Colonic mucosa (tissue), 4 donors: ENCODE results near the gene PCTP. TPM values are rescaled to one million over a fixed set of nuclear protein-coding genes. Genes with fewer than 3 reads are reported as not detected.

Experiments used
- DNase-seq: peaks from one replicate; pipeline ENCODE4 v3.0.0-alpha.2; 2020
- H3K27ac ChIP-seq: fragments of 200-600 bp; one replicate; pipeline ENCODE4 v1.8.0; 2021
- H3K27me3 ChIP-seq: fragments of 200-600 bp; one replicate; pipeline ENCODE4 v1.8.0; 2021
- H3K36me3 ChIP-seq: fragments of 200-600 bp; one replicate; pipeline ENCODE4 v1.8.0; 2021
- H3K4me1 ChIP-seq: fragments of 200-600 bp; one replicate; pipeline ENCODE4 v1.8.0; 2021; ENCODE audit warnings: mild to moderate bottlenecking
- H3K4me3 ChIP-seq: fragments of 200-600 bp; one replicate; pipeline ENCODE4 v1.8.0; 2021
- H3K9ac ChIP-seq, 2 donors: one replicate each; pipeline ENCODE4 v1.7.0; 2013; ENCODE audit warnings: control low read depth in 2 of 2, low read depth in 2 of 2, low read length in 2 of 2
- H3K9me3 ChIP-seq: fragments of 200-600 bp; one replicate; pipeline ENCODE4 v1.8.0; 2021
- intact Hi-C: fragments of 100-400 bp; cut with DNase I; formaldehyde crosslinking; loops from one replicate; pipeline ENCODE4 v1.14.1; 2022
- total RNA-seq, 2 donors: library from RNA; stranded (reverse); fragmentation: NEBNext Ultra II Directional in 1 of 2; extraction: Animal tissue kit (Norgen Biotek cat#: 25700) in 1 of 2; gene quantifications; one replicate each; pipeline ENCODE4 v1.2.1, GENCODE V29; 2021
- TF ChIP-seq, protein P1 (sequence below): fragments of 200-600 bp; IDR thresholded peaks from one replicate; pipeline ENCODE4 v1.8.0; 2022; ENCODE audit warnings: antibody characterized with exemption, mild to moderate bottlenecking
- donor health status: healthy.
- donor health status: DM: no; HTN: no; CAD: no.
- donor health status: DM: no; HTN: no; CAD: no.

The PCTP gene
- total RNA-seq, 2 donors from 2014 or later = 29.0 to 35.5 TPM

DNA sequence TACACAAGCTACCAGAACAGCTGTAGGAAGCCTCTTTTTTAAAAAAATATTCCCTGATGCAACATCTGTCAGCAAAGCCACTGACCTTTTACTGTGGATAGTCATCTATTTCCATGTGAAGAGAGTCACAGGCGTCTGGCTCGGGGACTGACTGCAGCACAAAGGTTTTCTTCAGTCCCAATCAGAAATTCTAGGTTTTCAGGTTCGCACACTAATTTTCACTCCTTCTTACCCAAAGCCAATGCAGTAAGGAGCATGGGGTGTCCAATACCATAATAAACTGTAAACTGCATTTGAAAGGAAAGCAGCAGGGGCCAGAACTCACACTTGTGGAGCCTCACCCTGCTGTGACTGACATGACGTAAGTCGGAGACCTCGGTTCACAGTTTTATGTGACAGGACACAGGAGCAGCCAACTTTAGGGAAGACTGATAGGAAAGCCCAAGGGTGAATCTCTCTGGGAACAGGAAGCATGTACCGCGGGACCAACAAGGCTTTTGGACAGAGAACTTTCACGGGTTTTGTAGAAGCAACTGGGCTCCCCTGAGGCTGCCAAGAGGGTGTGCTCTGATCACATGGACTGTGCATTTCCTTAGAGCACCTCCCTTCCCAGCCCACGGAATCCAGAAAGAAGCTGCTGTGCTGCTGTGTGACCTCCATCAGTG lies 19.1 kb upstream of the PCTP start:
- no peaks in the 10 kb centered on the region for H3K9me3 ChIP-seq
- intact Hi-C loops = no loop called here
- H3K4me3 ChIP-seq = no peak overlapping the region
- DNase-seq = peak; percentile 36
- H3K27me3 ChIP-seq = no peaks in the 10 kb centered on the region
- TF ChIP-seq, protein P1, sequence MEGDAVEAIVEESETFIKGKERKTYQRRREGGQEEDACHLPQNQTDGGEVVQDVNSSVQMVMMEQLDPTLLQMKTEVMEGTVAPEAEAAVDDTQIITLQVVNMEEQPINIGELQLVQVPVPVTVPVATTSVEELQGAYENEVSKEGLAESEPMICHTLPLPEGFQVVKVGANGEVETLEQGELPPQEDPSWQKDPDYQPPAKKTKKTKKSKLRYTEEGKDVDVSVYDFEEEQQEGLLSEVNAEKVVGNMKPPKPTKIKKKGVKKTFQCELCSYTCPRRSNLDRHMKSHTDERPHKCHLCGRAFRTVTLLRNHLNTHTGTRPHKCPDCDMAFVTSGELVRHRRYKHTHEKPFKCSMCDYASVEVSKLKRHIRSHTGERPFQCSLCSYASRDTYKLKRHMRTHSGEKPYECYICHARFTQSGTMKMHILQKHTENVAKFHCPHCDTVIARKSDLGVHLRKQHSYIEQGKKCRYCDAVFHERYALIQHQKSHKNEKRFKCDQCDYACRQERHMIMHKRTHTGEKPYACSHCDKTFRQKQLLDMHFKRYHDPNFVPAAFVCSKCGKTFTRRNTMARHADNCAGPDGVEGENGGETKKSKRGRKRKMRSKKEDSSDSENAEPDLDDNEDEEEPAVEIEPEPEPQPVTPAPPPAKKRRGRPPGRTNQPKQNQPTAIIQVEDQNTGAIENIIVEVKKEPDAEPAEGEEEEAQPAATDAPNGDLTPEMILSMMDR = no peak
- H3K9ac ChIP-seq = no peak overlapping the region
- no peaks in the 10 kb centered on the region for H3K4me1 ChIP-seq
- peak overlapping the region; percentile 46 for H3K27ac ChIP-seq
- H3K36me3 ChIP-seq = no peaks in the 10 kb centered on the region

DNA sequence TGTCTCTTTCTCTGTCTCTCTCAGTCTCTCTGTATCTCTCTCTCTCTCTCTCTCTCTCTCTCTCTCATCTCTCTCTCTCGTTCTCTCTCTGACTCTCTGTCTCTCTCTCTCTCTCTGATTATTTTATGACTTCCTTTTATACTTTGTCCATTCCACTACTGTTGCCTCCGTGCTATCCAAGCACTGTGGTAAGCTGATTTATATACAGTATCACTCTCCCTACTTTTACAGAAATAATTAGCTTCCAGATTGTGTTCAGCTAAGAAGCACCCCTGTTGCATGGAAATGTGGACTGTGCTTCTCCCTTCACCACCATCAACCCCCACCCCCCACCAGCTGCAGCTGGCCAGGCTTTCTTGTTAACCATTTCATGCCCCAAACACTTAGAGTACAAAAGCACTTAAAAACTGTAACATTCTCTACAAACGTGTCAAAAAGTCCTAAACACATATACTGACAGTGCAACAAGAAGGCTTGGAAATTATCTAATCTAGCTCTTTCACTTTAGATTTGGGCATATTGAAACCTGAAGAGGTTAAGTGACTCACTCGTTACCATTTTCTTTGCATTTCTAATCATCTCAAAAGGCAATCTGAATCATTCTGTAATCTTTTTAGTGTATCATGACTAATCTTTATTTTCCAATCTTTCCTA lies 16.6 kb upstream of the PCTP start:
- intact Hi-C loops = no loop called here
- no peak for DNase-seq
- Histone ChIP-seq H3K27ac (no peak overlapping the region), H3K36me3 (no peaks in the 10 kb centered on the region), H3K27me3 (no peaks in the 10 kb centered on the region), H3K9me3 (no peaks in the 10 kb centered on the region), H3K4me3 (no peak overlapping the region), H3K4me1 (no peaks in the 10 kb centered on the region), H3K9ac (no peak overlapping the region)
- TF ChIP-seq, protein P1 = no peak

DNA sequence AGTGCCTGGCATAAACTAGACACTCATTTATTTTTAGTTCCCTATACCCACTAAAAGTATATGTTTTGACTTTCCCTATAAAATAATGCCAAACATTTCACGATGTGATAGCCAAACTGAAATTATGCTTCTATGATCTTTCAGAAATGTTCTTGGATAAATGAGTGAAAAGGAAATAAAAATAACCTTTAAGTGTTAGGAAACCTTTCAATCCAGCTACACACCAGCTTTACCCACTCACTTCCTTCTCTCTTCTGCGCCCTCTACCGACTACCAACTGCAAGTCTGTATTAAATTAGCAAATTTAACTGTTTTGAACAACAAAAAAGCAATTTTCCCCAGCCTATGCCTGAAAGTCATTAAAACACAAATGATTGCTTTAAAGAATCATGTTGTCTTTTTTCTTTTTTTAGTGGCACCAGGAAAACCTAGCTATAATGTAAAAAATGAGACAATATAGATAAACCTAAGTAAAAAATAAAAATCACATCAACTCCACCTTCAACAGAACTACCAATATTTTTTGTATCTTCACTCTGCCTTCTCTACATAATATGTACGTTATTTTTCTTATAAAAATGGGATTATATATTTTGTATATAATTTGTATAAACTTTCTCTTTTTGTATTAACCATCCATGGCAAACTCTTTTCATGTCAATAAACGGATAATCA lies 15.0 kb upstream of the PCTP start:
- Histone ChIP-seq H3K27me3 (no peaks in the 10 kb centered on the region), H3K27ac (no peak overlapping the region), H3K4me1 (no peaks in the 10 kb centered on the region), H3K36me3 (no peaks in the 10 kb centered on the region), H3K9me3 (no peaks in the 10 kb centered on the region), H3K4me3 (no peak overlapping the region), H3K9ac (no peak overlapping the region)
- peak; percentile 58 for DNase-seq
- intact Hi-C loops = no loop called here
- TF ChIP-seq, protein P1 = peak; percentile 38

DNA sequence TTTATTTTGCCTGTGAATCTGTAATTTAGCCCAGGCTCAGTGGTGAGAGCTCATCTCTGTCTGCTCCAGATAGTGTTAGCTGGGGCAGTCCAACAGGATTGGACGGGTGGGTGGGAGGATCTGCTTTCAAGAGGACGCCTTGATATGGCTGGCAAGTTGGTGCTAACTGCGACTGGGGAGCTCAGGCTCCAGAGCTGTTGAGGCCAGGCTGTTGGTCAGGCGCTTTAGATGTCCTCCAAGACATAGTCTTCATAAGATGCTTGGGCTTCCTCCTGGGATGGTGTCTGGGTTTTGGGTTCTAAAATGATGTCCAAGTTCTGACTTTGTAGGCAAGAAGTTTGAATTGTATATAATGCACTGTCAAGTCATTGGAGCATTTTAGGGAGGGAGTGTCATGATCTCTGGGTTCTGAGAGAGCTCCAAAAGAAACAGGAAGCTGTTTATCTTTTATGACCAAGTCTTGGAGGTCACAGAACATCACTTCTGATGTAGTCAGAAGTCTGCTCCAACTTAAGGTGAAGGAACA lies 12.8 kb upstream of the PCTP start:
- DNase-seq = no peak
- intact Hi-C loops = no loop called here
- Histone ChIP-seq H3K9me3 (no peaks in the 10 kb centered on the region), H3K27ac (no peak overlapping the region), H3K36me3 (no peaks in the 10 kb centered on the region), H3K27me3 (no peaks in the 10 kb centered on the region), H3K4me1 (no peaks in the 10 kb centered on the region), H3K9ac (no peak overlapping the region), H3K4me3 (no peak overlapping the region)
- TF ChIP-seq, protein P1 = no peak

DNA sequence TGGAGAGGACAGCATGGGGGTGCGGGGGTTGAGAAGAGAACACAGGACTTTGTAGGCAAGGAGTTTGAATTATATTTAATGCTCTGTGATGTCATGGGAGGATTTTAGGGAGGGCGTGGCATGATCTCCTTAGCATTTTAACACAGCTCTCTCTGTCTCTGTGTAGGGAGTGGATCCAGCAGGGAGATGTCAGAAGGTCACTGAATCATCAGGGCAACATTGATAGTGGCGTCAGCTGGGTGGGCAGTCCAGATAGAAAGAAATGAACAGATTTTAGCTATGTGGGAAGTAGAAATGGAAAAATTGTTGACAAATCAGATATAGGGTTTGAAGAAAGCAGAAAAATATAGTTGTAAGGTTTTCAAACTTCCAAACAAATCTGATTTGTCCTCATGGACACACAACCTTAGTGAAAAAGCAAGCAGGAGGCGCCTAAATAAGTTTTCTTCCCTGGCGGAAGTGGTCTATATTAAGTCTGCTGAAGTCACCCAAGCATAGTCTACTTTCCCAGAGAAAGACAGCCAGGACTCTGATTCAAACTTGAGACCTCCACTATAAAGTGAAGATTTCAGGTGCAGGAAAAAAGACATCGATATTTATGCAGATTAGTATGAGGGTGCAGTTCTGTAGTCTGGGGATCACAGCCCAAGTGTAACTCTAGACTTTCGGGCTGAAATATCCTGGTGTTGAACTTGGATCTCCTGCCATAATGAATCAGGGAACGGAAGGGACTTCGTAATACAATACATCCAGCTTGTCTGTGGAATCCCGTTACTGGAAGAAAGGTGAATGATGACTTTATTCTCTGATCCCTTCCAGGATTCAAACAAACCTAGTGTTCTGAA lies 10.1 kb upstream of the PCTP start:
- Histone ChIP-seq H3K36me3 (no peaks in the 10 kb centered on the region), H3K27me3 (no peaks in the 10 kb centered on the region), H3K4me1 (no peaks in the 10 kb centered on the region), H3K4me3 (no peak overlapping the region), H3K9ac (no peak overlapping the region), H3K27ac (no peak overlapping the region), H3K9me3 (no peaks in the 10 kb centered on the region)
- no peak for DNase-seq
- TF ChIP-seq, protein P1 = no peak
- intact Hi-C loops = no loop called here
